Caco-2 (cell line): Measurements from ENCODE around the gene CNOT6. TPM values are rescaled to one million over a fixed set of nuclear protein-coding genes. Genes with fewer than 3 reads are reported as not detected.

Experiments used
- BruUV-seq: library from RNA; stranded (reverse); fragments of 400-500 nt; replicated peaks from 2 replicates; lab custom pipeline; 2021; lab: Mats Ljungman, UMichigan
- CTCF ChIA-PET: fragments of 300-600 bp; sonication (Branson Sonifier 250); formaldehyde crosslinking; loops from one replicate; lab custom pipeline; 2022; ENCODE audit warnings: antibody characterized with exemption; lab: Charles Lee
- POLR2A ChIA-PET: fragments of 300-600 bp; sonication (Branson Sonifier 250); formaldehyde crosslinking; loops from one replicate; lab custom pipeline; 2022; ENCODE audit warnings: antibody characterized with exemption; lab: Charles Lee
- DNase-seq, 2 experiments: peaks; one replicate each; pipeline versions ENCODE4 v3.0.0 to v3.0.0-alpha.2; 2020 to 2022
- H3K27me3 ChIP-seq: replicated peaks from 2 replicates; pipeline ENCODE4 v1.6.0; 2011; ENCODE audit warnings: low read length; ENCODE audit not compliant: control insufficient read depth, insufficient read depth
- H3K36me3 ChIP-seq: 2 replicates; pipeline ENCODE4 v1.5.1; 2011; ENCODE audit warnings: low read length; ENCODE audit not compliant: control insufficient read depth, insufficient read depth
- H3K4me1 ChIP-seq: fragments of 250-450 bp; sonication (Bioruptor Pico); 2 replicates; pipeline ENCODE4 v1.5.1; 2020; ENCODE audit warnings: mild to moderate bottlenecking
- H3K4me3 ChIP-seq: 2 replicates; pipeline ENCODE4 v1.5.1; 2011; ENCODE audit warnings: low read depth, mild to moderate bottlenecking, control low read depth, low read length
- H3K9me3 ChIP-seq: fragments of 250-450 bp; sonication (Bioruptor Pico); 2 replicates; pipeline ENCODE4 v1.5.1; 2020; ENCODE audit warnings: mild to moderate bottlenecking, moderate library complexity
- H3K27ac Mint-ChIP-seq: one replicate; pipeline ENCODE4 v1.8.0; 2022; ENCODE audit warnings: mixed read lengths; ENCODE audit not compliant: unreplicated experiment
- H3K27me3 Mint-ChIP-seq: one replicate; pipeline ENCODE4 v1.8.0; 2022; ENCODE audit warnings: mixed read lengths; ENCODE audit not compliant: insufficient read depth, unreplicated experiment
- H3K36me3 Mint-ChIP-seq: one replicate; pipeline ENCODE4 v1.8.0; 2022; ENCODE audit warnings: mild to moderate bottlenecking, mixed read lengths; ENCODE audit not compliant: insufficient read depth, unreplicated experiment
- H3K4me1 Mint-ChIP-seq: one replicate; pipeline ENCODE4 v1.8.0; 2022; ENCODE audit warnings: low read depth, mixed read lengths; ENCODE audit not compliant: unreplicated experiment
- H3K4me3 Mint-ChIP-seq: one replicate; pipeline ENCODE4 v1.8.0; 2022; ENCODE audit warnings: mild to moderate bottlenecking, moderate library complexity, mixed read lengths; ENCODE audit not compliant: unreplicated experiment
- H3K9me3 Mint-ChIP-seq: one replicate; pipeline ENCODE4 v1.8.0; 2022; ENCODE audit warnings: mixed read lengths; ENCODE audit not compliant: unreplicated experiment
- CTCF ChIP-seq, 2 experiments: fragments of 200-600 bp in 1 of 2; IDR thresholded peaks; 1 replicate in 1 of 2; 2 replicates in 1 of 2; pipeline versions ENCODE4 v1.5.1 to v1.8.0; 2011 to 2022; ENCODE audit warnings: antibody characterized with exemption in 1 of 2, control low read depth in 1 of 2, inconsistent platforms in 1 of 2, low read depth in 1 of 2, low read length in 1 of 2, mild to moderate bottlenecking in 1 of 2, moderate library complexity in 1 of 2; ENCODE audit not compliant: insufficient read depth in 1 of 2, severe bottlenecking in 1 of 2, unreplicated experiment in 1 of 2
- intact Hi-C: fragments of 100-400 bp; cut with micrococcal nuclease; formaldehyde crosslinking; loops from one replicate; pipeline ENCODE4 v1.10.0; 2022; ENCODE audit not compliant: unreplicated experiment
- total RNA-seq: library from RNA; stranded (reverse); gene quantifications from 2 replicates; pipeline ENCODE4 v1.2.3, GENCODE V29; 2022

The CNOT6 gene
- total RNA-seq, 1 experiment from 2014 or later: 46.3 TPM

DNA sequence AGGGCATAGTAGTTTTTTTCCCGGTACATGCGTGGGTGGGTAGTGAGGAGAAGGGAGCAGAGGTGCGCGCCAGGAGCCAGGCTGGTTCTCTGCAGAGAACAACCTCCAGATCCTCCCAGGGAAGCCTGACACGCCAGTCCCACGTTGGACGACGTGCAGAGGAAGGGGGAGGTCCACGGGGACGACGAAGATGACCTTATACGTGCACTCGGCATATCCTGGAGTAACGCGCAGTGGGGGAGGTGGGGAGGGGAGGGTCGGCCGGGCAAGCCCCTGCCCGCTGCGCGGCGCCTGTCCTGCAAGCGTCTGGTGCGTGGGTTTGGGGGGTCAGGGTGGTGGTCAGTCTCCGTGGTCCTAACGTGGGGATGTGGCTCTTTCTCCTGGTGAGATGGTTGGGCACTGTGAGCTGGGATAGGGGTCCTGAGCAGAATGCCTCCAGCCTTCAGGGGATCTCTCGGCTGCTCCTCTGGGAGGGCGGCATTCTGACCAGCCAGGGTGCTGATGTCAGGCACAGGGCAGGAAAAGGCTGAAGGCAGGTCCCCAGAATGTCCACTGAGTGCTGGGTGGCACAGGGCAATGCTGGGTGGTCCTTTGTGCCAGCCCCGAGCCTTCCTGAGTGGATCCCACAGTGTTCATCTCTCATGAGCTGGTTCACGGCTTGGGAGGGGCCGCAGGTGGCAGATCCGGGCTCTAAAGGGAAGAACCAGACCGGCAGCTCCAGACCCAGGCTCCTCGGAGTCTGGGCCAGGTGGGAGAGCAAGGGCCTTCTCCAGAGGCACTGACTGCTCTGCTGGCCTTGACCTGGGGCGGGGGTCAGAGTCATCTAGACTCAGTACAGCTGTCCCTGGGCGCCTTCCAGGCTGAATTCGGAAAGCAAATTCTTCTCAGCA lies 107.7 kb downstream of the CNOT6 start:
- H3K9me3 ChIP-seq: no peaks in the 10 kb centered on the region
- no peaks in the 10 kb centered on the region for H3K36me3 ChIP-seq
- no peaks in the 10 kb centered on the region for H3K4me1 ChIP-seq
- intact Hi-C loops: no loop called here
- H3K27ac Mint-ChIP-seq: no peak overlapping the region
- DNase-seq: no peak
- no peaks in the 10 kb centered on the region for H3K36me3 Mint-ChIP-seq
- no peaks in the 10 kb centered on the region for H3K27me3 ChIP-seq
- ChIA-PET CTCF (no interaction called here), POLR2A (no interaction called here)
- H3K27me3 Mint-ChIP-seq: no peaks in the 10 kb centered on the region
- no peak overlapping the region for H3K4me3 ChIP-seq
- no peaks in the 10 kb centered on the region for H3K4me1 Mint-ChIP-seq
- BruUV-seq: no TSS peak
- no peak overlapping the region for H3K4me3 Mint-ChIP-seq
- TF ChIP-seq CTCF (IDR thresholded peaks at IDR 0.05; ENCODE audit: insufficient read depth in 1 of 2, low read depth in 1 of 2, low read length in 1 of 2, severe bottlenecking in 1 of 2, unreplicated experiment in 1 of 2): no peak
- H3K9me3 Mint-ChIP-seq: no peaks in the 10 kb centered on the region

GRCh38 chr5:180602481-180603075 lies 108.4 kb downstream of the CNOT6 start:
- Histone ChIP-seq H3K27me3 (no peaks in the 10 kb centered on the region), H3K9me3 (no peaks in the 10 kb centered on the region), H3K36me3 (no peaks in the 10 kb centered on the region), H3K4me3 (no peak overlapping the region), H3K4me1 (no peaks in the 10 kb centered on the region)
- BruUV-seq: no TSS peak
- intact Hi-C loops: no loop called here
- DNase-seq: no peak
- TF ChIP-seq CTCF (IDR thresholded peaks at IDR 0.05; ENCODE audit: insufficient read depth in 1 of 2, low read depth in 1 of 2, low read length in 1 of 2, severe bottlenecking in 1 of 2, unreplicated experiment in 1 of 2): no peak
- Mint-ChIP-seq H3K4me1 (no peaks in the 10 kb centered on the region), H3K36me3 (no peaks in the 10 kb centered on the region), H3K27ac (no peak overlapping the region), H3K27me3 (no peaks in the 10 kb centered on the region), H3K9me3 (no peaks in the 10 kb centered on the region), H3K4me3 (no peak overlapping the region)
- ChIA-PET POLR2A (no interaction called here), CTCF (no interaction called here)

DNA sequence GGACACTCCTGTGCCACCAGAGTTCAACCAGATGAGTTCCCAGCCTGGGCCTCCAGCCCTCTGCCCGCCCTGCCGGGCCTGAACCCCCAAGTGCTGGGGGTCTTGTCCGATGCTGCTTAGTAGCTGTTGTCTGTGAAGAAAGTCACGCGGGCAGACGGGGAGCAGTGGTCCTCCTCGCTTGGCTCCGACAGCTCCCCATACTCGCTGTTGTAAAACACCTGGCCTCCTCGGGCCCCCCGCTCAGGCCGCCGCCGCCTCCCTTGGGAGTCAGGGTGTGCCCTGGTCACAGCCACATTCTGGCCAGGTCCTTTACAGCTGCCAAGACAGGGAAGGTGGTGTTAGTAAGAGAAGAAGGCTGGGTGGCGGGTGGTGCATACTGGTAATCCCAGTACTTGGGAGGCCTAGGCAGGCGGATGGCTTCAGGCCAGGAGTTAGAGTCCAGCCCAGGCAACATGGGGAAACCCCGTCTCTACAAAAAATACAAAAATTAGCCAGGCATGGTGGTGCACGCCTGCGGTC lies 109.0 kb downstream of the CNOT6 start:
- TF ChIP-seq CTCF (IDR thresholded peaks at IDR 0.05; ENCODE audit: insufficient read depth in 1 of 2, low read depth in 1 of 2, low read length in 1 of 2, severe bottlenecking in 1 of 2, unreplicated experiment in 1 of 2): no peak
- peaks cover 3% of the 10 kb centered on the region; the same call in 1 of the 2 replicates for H3K4me1 ChIP-seq
- BruUV-seq: no TSS peak
- Mint-ChIP-seq H3K36me3 (no peaks in the 10 kb centered on the region), H3K27ac (no peak overlapping the region), H3K9me3 (no peaks in the 10 kb centered on the region), H3K4me3 (no peak overlapping the region), H3K4me1 (no peaks in the 10 kb centered on the region), H3K27me3 (no peaks in the 10 kb centered on the region)
- no peaks in the 10 kb centered on the region for H3K36me3 ChIP-seq
- no peaks in the 10 kb centered on the region for H3K9me3 ChIP-seq
- intact Hi-C loops: no loop called here
- H3K27me3 ChIP-seq: no peaks in the 10 kb centered on the region
- CTCF ChIA-PET: no interaction called here
- no peak for DNase-seq
- H3K4me3 ChIP-seq: no peak overlapping the region
- POLR2A ChIA-PET: no interaction called here
